Osteocyte (in vitro differentiated cells): ENCODE data around the gene ANXA9. TPM values are rescaled to one million over a fixed set of nuclear protein-coding genes. Genes with fewer than 3 reads are reported as not detected.

Experiments used
- DNase-seq: peaks from one replicate; pipeline ENCODE4 v3.0.0; 2021; ENCODE audit warnings: mixed read lengths; ENCODE audit not compliant: unreplicated experiment; ENCODE audit errors: extremely low spot score
- H3K27ac Mint-ChIP-seq: one replicate; pipeline ENCODE4 v1.8.0; 2021; ENCODE audit warnings: mild to moderate bottlenecking, mixed read lengths; ENCODE audit not compliant: unreplicated experiment
- H3K27me3 Mint-ChIP-seq: one replicate; pipeline ENCODE4 v1.8.0; 2021; ENCODE audit warnings: mixed read lengths; ENCODE audit not compliant: unreplicated experiment
- H3K36me3 Mint-ChIP-seq: one replicate; pipeline ENCODE4 v1.8.0; 2021; ENCODE audit warnings: mixed read lengths; ENCODE audit not compliant: unreplicated experiment
- H3K4me1 Mint-ChIP-seq: one replicate; pipeline ENCODE4 v1.8.0; 2021; ENCODE audit warnings: mixed read lengths; ENCODE audit not compliant: unreplicated experiment
- H3K4me3 Mint-ChIP-seq: one replicate; pipeline ENCODE4 v1.8.0; 2021; ENCODE audit warnings: mild to moderate bottlenecking, moderate library complexity, mixed read lengths; ENCODE audit not compliant: unreplicated experiment
- H3K9me3 Mint-ChIP-seq: one replicate; pipeline ENCODE4 v1.8.0; 2021; ENCODE audit warnings: mixed read lengths; ENCODE audit not compliant: unreplicated experiment
- CTCF ChIP-seq: fragments of 200-600 bp; sonication (generic); IDR thresholded peaks from 2 replicates; pipeline ENCODE4 v1.5.0; 2021; ENCODE audit warnings: antibody characterized with exemption, mild to moderate bottlenecking, moderate library complexity
- total RNA-seq: library from RNA; stranded (reverse); gene quantifications from 2 replicates; pipeline ENCODE4 v1.2.1, GENCODE V29; 2021

The ANXA9 gene
- total RNA-seq, 1 donor from 2014 or later: not detected

- H3K4me3 Mint-ChIP-seq: no peak overlapping the region
- no peaks in the 10 kb centered on the region for H3K27me3 Mint-ChIP-seq
- H3K36me3 Mint-ChIP-seq: peaks cover 21% of the 10 kb centered on the region
- no peak for TF ChIP-seq CTCF
- peaks cover 20% of the 10 kb centered on the region for H3K4me1 Mint-ChIP-seq
- no peak for DNase-seq
- no peak overlapping the region for H3K27ac Mint-ChIP-seq
- no peaks in the 10 kb centered on the region for H3K9me3 Mint-ChIP-seq
Measured at GRCh38 chr1:150999926-151000325, 17.8 kb downstream of the ANXA9 start.

GRCh38 chr1:151000408-151000807 lies 18.3 kb downstream of the ANXA9 start:
- Mint-ChIP-seq H3K27me3 (no peaks in the 10 kb centered on the region), H3K36me3 (peaks cover 21% of the 10 kb centered on the region), H3K4me3 (no peak overlapping the region), H3K9me3 (no peaks in the 10 kb centered on the region), H3K4me1 (peaks cover 24% of the 10 kb centered on the region), H3K27ac (no peak overlapping the region)
- TF ChIP-seq CTCF: no peak
- no peak for DNase-seq

- peaks cover 31% of the 10 kb centered on the region for H3K4me1 Mint-ChIP-seq
- H3K36me3 Mint-ChIP-seq: peaks cover 21% of the 10 kb centered on the region
- no peak overlapping the region for H3K27ac Mint-ChIP-seq
- DNase-seq: no peak
- no peak for TF ChIP-seq CTCF
- H3K9me3 Mint-ChIP-seq: no peaks in the 10 kb centered on the region
- H3K4me3 Mint-ChIP-seq: no peak overlapping the region
- no peaks in the 10 kb centered on the region for H3K27me3 Mint-ChIP-seq
Measured at GRCh38 chr1:151001602-151002001, 19.5 kb downstream of the ANXA9 start.

DNA sequence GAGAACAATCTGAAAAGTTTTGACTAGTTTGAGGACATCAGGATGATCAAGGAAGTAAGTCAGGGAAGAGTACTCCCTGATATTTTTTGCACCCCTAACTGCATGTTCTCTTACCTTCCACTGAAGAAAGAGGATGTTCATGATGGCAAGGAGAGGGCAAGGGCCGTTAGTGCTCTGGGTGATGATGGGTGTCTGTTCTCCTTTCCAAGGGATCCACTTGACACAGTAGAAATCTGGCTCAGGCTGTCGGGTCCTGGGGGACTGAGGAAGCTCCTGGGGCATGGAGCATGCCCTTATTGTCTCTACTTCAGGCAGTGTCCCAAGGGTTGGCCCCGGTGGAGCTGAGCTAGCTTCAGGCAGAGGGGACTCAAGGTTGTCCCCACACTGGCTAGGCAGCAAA lies 20.0 kb downstream of the ANXA9 start:
- no peak for DNase-seq
- Mint-ChIP-seq H3K9me3 (no peaks in the 10 kb centered on the region), H3K4me3 (no peak overlapping the region), H3K36me3 (peaks cover 19% of the 10 kb centered on the region), H3K27ac (no peak overlapping the region), H3K27me3 (no peaks in the 10 kb centered on the region), H3K4me1 (peaks cover 35% of the 10 kb centered on the region)
- no peak for TF ChIP-seq CTCF

- TF ChIP-seq CTCF: no peak
- Mint-ChIP-seq H3K4me1 (peaks cover 41% of the 10 kb centered on the region), H3K27me3 (no peaks in the 10 kb centered on the region), H3K27ac (peak overlapping the region; percentile 66), H3K9me3 (no peaks in the 10 kb centered on the region), H3K4me3 (peak overlapping the region; percentile 1), H3K36me3 (peaks cover 16% of the 10 kb centered on the region)
- no peak for DNase-seq
Measured at GRCh38 chr1:151002611-151003010, 20.5 kb downstream of the ANXA9 start.
